C1 segment of cervical spinal cord (tissue), 14 donors: ENCODE results near the gene AAMP.
"Not testable (repeated sequence)": the region's sequence is repeated elsewhere in the genome, so short reads cannot be mapped to it uniquely, and the experiment has no call there.

Source experiments
- DNase-seq, 14 donors: peaks; one replicate each; lab custom pipeline; 2025; lab: John Stamatoyannopoulos, UW

The AAMP gene

GRCh38 chr2:218275371-218276072, 5.6 kb upstream of the AAMP start:
- DNase-seq: no peak

GRCh38 chr2:218274586-218274985, 4.6 kb upstream of the AAMP start:
- no peak for DNase-seq

- no peak for DNase-seq
Observed at GRCh38 chr2:218273908-218274249, 3.9 kb upstream of the AAMP start.

GRCh38 chr2:218273214-218273907, 3.4 kb upstream of the AAMP start:
- DNase-seq: not testable (repeated sequence)

GRCh38 chr2:218272531-218273212, 2.7 kb upstream of the AAMP start:
- DNase-seq: peak in 12 of 14 donors; percentile 60 to 79 (median 73)

- DNase-seq: no peak
Observed at GRCh38 chr2:218271865-218272530, 2.1 kb upstream of the AAMP start.

- no peak for DNase-seq
Observed at GRCh38 chr2:218271487-218271797, 1.5 kb upstream of the AAMP start.

- DNase-seq: peak in 1 of 14 donors; percentile 58
Observed at GRCh38 chr2:218270721-218271486, 967 bp upstream of the AAMP start.

GRCh38 chr2:218267259-218267658, 2.7 kb downstream of the AAMP start:
- no peak for DNase-seq

- no peak for DNase-seq
Observed at GRCh38 chr2:218266316-218266979, 3.5 kb downstream of the AAMP start.

- DNase-seq: no peak
Observed at GRCh38 chr2:218265626-218266025, 4.3 kb downstream of the AAMP start.

GRCh38 chr2:218264773-218265561, 5.0 kb downstream of the AAMP start:
- DNase-seq: no peak

GRCh38 chr2:218263817-218264641, 5.9 kb downstream of the AAMP start:
- no peak for DNase-seq

- DNase-seq: no peak
Observed at GRCh38 chr2:218262631-218263586, 7.0 kb downstream of the AAMP start.

- no peak for DNase-seq
Observed at GRCh38 chr2:218262237-218262600, 7.7 kb downstream of the AAMP start.

- no peak for DNase-seq
Observed at GRCh38 chr2:218261423-218262236, 8.3 kb downstream of the AAMP start.

GRCh38 chr2:218260742-218261422, 9.1 kb downstream of the AAMP start, which contains the start of gene GPBAR1:
Gene GPBAR1 (plus strand): TSS chr2:218261015. CDS start chr2:218262725, 1,710 bp downstream.
- DNase-seq: no peak
